Measurements from ENCODE around the gene APBB1.

The APBB1 gene

DNA sequence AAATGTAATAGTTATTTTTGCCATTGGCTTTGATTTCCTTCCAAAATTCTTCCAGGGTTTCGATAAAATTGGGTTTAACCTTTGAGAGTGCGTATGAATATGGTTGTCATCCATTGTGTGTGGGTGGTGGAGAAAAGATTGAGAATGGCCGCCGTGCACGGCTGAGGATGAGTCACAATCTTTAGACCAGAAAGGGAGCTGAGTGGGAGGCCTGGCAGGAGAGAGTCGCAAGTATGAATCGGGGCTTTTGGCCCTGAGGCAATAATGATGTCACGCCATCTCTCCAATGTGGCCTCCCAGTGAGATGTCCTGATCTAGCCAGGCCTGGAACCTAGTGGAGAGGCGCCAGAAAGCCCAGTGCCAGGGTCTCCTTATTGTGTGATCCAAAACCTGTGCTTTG lies 61.7 kb downstream of the APBB1 start:
- Mint-ChIP-seq H3K4me1 (peaks cover 22% of the 10 kb centered on the region), H3K9me3 (no peaks in the 10 kb centered on the region), H3K27me3 (ENCODE audit: low read depth) (no peaks in the 10 kb centered on the region), H3K36me3 (ENCODE audit: low read depth) (no peaks in the 10 kb centered on the region), H3K4me3 (no peak overlapping the region), H3K27ac (peak overlapping the region in 2 of 3 experiments; percentile 42 to 65)
- TF ChIP-seq, protein P1, sequence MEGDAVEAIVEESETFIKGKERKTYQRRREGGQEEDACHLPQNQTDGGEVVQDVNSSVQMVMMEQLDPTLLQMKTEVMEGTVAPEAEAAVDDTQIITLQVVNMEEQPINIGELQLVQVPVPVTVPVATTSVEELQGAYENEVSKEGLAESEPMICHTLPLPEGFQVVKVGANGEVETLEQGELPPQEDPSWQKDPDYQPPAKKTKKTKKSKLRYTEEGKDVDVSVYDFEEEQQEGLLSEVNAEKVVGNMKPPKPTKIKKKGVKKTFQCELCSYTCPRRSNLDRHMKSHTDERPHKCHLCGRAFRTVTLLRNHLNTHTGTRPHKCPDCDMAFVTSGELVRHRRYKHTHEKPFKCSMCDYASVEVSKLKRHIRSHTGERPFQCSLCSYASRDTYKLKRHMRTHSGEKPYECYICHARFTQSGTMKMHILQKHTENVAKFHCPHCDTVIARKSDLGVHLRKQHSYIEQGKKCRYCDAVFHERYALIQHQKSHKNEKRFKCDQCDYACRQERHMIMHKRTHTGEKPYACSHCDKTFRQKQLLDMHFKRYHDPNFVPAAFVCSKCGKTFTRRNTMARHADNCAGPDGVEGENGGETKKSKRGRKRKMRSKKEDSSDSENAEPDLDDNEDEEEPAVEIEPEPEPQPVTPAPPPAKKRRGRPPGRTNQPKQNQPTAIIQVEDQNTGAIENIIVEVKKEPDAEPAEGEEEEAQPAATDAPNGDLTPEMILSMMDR (IDR thresholded peaks at IDR 0.05; ENCODE audit: unreplicated experiment in 3 of 3), result no peak

DNA sequence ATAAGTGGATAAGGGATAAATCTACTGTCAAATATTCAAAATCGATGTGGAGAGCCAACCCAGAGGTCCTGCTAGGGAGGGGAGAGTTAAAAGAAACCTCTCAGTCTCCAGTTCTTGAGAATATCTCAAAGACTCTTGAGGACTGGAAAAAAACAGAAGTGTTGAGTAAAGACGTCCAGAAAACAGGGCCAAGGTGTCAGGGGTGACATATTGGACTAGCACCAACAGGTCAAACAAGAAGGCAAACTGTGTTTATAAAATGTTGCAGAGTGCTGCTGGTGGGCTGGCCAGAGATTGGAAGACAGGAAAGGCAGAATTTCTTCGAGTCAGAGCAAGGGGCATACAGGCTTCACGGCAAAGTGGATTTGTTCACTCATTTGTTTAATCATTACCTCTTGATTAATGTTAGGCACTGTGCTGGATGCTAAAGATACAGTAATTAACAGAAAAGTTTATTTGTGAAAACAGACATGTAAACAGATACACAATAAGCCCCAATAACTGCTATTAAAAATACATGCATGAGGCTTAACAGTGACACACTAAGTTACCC lies 62.3 kb downstream of the APBB1 start:
- peaks cover 22% of the 10 kb centered on the region for H3K4me1 Mint-ChIP-seq
- H3K36me3 Mint-ChIP-seq (ENCODE audit: low read depth), result no peaks in the 10 kb centered on the region
- H3K9me3 Mint-ChIP-seq, result no peaks in the 10 kb centered on the region
- peak overlapping the region; percentile 12 to 65 (median 64) for H3K27ac Mint-ChIP-seq
- TF ChIP-seq, protein P1 (IDR thresholded peaks at IDR 0.05; ENCODE audit: unreplicated experiment in 3 of 3), result no peak
- no peak overlapping the region for H3K4me3 Mint-ChIP-seq
- no peaks in the 10 kb centered on the region for H3K27me3 Mint-ChIP-seq (ENCODE audit: low read depth)

DNA sequence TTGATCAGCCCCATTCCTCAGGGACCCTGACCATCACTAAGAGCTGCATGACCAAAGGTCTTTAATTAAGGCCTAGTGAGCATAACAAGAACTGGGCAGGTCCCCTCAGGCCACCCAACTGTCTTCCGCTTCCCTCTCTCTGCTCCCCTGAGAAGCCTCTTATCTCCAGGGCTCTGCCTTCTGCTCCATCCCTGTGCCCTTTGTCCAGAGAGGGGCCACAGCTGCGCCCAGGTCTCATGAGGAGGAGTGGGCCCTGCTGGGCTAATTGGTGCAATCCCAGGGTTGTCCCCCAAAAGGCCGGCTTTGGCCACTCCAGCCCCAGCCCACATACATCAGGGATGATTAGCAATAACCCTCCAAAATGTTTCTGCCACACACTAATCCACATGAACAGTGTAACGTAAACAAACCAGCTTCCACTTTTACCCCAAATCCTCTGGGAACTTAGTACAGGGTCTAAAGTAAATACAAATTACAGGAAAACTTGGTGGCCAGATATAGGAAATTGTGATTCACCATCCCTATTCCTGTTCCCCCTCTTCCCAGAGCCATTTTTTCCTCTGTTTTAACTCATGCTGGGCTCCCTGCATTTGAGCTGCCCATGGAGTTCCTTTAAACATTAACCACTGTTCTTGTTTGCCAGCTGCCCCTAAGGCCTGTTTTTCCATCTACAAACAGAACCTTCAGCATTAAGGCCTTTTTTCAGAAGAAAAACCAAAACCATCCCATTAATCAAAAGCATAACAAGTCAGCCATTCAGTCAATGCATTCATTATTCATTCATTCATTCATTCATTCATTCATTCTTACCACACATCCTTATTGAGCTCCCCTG lies 64.0 kb downstream of the APBB1 start:
- H3K27ac Mint-ChIP-seq, result peak overlapping the region; percentile 60 to 82 (median 78)
- H3K4me3 Mint-ChIP-seq, result no peak overlapping the region
- H3K27me3 Mint-ChIP-seq (ENCODE audit: low read depth), result no peaks in the 10 kb centered on the region
- TF ChIP-seq, protein P1 (IDR thresholded peaks at IDR 0.05; ENCODE audit: unreplicated experiment in 3 of 3), result no peak
- no peaks in the 10 kb centered on the region for H3K9me3 Mint-ChIP-seq
- H3K4me1 Mint-ChIP-seq, result peaks cover 22% of the 10 kb centered on the region
- H3K36me3 Mint-ChIP-seq (ENCODE audit: low read depth), result no peaks in the 10 kb centered on the region

DNA sequence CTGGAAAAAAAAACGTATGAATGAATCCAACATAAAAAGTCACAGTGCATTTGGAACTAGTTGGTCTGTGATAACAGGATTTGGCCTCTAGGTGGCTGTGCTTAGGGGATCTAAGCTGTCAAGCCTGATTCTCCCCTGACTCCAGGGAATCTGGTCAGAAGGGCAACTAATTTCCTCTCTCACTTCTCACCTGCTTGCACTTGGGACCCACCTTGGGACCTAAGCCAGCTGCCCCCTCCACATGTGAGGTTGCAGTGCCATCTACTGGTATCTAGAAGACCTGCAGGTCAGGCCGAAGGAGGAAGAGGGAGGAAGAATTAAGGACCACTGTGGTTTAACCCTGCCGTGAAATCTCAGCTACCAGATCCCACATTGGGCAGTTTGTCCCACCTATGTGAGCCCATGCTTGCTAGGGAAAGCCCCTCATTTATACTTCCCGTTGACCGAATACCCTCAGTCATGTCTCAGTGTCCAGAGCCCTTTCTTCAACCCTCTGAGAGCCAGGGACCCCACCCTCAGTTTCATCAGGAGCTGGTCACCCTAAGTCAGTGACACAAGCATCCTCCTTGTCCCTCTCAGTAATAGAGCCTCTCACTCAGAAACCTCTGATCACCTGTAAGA lies 65.4 kb downstream of the APBB1 start:
- Mint-ChIP-seq H3K4me3 (no peak overlapping the region), H3K9me3 (no peaks in the 10 kb centered on the region), H3K27me3 (ENCODE audit: low read depth) (peaks cover 4% of the 10 kb centered on the region), H3K4me1 (peaks cover 22% of the 10 kb centered on the region), H3K27ac (peak overlapping the region; percentile 26 to 77 (median 71)), H3K36me3 (ENCODE audit: low read depth) (no peaks in the 10 kb centered on the region)
- TF ChIP-seq, protein P1 (IDR thresholded peaks at IDR 0.05; ENCODE audit: unreplicated experiment in 3 of 3), result peak; percentile 96 to 98 (median 98)

DNA sequence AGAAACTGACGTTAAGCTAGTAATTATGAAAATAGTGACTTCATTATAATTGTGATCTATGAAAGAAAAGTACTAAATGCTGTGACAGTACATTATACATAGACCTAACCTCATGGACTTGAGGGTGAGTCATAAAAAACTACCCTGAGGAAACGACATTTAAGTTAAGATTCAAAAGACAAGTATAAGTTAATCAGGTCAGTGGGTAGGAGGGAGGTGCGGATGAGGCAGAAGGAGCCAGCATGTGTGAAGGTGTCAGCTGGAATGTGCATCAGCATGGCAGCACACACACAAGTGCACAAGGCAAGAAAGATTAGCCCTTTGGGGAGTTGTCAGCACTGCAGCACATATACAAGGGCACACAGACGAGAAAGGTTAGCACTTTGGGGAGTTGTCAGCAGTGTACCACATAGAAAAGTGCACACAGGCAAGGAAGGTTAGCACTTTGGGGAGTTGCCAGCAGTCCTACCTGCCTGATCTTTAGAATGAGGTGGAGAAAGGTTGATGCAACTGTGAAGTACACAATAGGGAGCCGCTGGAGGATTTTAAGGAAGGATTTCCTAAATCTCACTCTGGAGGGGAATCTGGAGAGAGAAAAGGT lies 67.0 kb downstream of the APBB1 start:
- TF ChIP-seq, protein P1 (IDR thresholded peaks at IDR 0.05; ENCODE audit: unreplicated experiment in 3 of 3), result no peak
- peaks cover 17% of the 10 kb centered on the region for H3K4me1 Mint-ChIP-seq
- peaks cover 4% of the 10 kb centered on the region for H3K27me3 Mint-ChIP-seq (ENCODE audit: low read depth)
- no peaks in the 10 kb centered on the region for H3K36me3 Mint-ChIP-seq (ENCODE audit: low read depth)
- no peaks in the 10 kb centered on the region for H3K9me3 Mint-ChIP-seq
- no peak overlapping the region for H3K4me3 Mint-ChIP-seq
- no peak overlapping the region for H3K27ac Mint-ChIP-seq

All from nephron (organoid).